GF-D8 (cell line): ENCODE results near the gene IL1RAPL1.
"Not testable (repeated sequence)": the region's sequence is repeated elsewhere in the genome, so short reads cannot be mapped to it uniquely, and the experiment has no call there.

Experiments
- DNase-seq: peaks from one replicate; lab custom pipeline; 2025; lab: John Stamatoyannopoulos, UW

The IL1RAPL1 gene

GRCh38 chrX:29275928-29276327 is 688.7 kb downstream of the IL1RAPL1 start:
- DNase-seq, result no peak

GRCh38 chrX:29281078-29281742 is 694.0 kb downstream of the IL1RAPL1 start:
- no peak for DNase-seq

GRCh38 chrX:29285664-29286063 is 698.4 kb downstream of the IL1RAPL1 start:
- DNase-seq, result no peak

GRCh38 chrX:29295987-29296680 is 708.9 kb downstream of the IL1RAPL1 start:
- no peak for DNase-seq

DNA sequence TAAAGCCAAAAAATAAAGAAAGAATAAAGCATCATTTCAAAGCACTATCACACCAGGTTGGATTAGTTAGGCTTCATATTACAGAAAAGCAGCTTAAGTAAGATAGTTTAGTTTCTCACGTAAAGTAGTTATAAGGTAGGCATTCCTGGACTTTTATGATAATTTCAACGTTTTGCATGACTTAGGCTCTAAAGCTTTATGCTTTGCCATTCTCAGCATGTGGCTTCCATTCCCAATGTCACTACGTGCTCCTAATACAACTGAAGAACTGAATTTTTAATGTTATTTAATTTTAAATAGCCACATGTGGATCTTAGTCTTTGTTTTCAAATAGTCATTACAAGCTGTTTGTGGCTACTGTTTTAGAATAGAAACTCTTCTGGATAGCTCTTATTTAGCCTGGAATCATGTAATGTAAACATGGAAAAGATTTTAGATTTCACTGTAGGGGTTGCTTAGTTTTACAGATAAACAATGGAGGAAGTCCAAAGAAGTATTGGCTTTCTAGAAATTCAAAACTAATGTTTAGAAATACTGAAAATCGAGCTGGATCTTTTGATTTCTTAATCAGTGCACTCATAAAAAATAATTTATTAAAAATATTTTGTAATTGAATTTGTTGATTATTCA is 710.0 kb downstream of the IL1RAPL1 start:
- DNase-seq, result no peak

GRCh38 chrX:29299684-29300083 is 712.4 kb downstream of the IL1RAPL1 start:
- no peak for DNase-seq

DNA sequence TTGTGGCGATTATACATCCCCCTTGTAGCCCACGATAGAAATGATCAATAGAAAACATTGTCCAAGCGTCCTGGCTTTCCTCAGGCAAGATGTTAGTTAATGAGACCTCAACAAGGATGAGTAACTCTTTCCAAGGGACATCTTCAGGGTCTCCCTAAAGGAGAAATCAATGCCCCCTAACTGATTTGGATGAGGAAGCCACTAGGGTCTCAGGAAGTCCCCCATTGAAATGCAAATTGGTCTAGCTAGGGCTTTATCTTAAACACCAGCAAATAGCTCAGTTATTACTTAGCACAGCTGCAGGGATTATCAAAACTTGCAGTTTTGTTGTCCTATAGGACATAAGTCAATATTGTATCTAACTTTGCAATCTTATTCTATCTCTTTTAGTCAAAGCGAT is 721.5 kb downstream of the IL1RAPL1 start:
- no peak for DNase-seq

DNA sequence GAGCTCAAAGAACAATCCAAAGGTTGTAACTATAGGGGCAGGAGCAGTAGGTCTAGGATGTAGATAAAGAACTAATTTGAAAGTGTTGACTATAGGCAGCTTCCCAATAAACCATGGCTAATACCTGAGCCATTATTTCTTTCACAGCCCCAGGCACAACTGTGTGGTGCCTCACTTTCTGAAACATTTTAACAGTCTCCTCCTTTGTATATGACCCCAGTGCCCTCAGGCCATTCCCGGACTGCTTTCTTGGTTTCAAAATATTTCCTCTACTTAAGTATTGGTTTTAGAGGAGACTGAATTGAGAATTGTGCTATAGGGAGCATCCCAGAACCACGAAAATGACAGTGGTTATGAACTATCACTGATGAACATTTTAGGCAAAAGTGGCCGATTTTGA is 728.7 kb downstream of the IL1RAPL1 start:
- DNase-seq, result no peak

DNA sequence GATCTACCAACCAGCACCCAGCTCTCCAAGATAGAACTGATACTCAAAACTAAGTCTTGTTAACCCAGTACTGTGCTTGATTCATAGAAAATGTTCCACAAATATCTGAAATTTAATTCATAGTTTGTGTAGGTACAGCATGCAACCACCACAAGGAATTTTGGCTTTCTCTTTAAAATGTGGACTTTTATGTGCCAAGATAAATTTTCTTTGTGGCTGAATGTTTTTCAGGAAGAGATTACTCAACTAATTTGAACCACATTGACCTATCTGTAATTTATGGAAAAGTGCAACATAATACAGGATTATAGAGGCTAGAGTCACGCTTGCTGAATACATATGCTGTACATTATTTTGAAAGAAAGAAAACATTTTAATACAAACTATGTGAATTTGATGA is 730.8 kb downstream of the IL1RAPL1 start:
- DNase-seq, result no peak

- not testable (repeated sequence) for DNase-seq
Measured at GRCh38 chrX:29332429-29332828, 745.2 kb downstream of the IL1RAPL1 start.

GRCh38 chrX:29333091-29333490 is 745.8 kb downstream of the IL1RAPL1 start:
- DNase-seq, result not testable (repeated sequence)

DNA sequence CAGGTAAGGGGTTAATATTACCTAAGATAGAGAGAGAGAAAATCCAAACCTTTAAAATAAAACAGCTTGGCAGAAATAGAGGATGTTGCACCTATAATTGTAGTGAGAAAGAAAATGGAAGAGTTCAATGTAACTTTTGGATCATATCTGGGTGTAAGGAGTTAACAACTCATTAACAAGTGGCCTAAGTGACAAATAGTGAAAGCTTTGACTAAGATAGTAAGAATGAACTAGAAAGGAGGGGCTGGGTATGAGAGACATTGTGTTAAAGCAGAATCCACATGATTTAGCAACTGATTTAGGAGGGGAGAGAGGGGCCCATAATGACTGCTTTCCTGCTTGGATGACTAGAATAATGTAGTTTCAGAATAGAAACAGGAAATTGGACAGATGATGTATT is 761.0 kb downstream of the IL1RAPL1 start:
- DNase-seq, result no peak

DNA sequence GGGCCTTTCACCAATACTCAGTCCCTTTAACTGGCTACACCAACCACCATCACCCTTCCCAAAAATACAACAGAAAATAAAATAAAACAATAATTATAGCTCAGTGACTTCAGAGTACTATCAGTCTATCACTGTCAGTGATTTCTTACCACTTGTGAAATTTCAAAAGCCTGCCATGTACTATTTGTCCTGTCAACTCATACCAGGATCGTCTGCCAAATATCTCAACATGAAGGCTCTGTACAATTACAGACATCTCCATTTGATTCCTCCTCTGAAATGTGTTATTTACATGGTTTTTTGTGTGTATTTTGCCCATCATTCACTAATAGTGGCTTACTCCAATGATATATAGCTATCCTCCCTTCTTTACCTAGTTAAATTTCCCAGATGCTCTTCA is 772.0 kb downstream of the IL1RAPL1 start:
- no peak for DNase-seq

GRCh38 chrX:29374765-29375164 is 787.5 kb downstream of the IL1RAPL1 start:
- not testable (repeated sequence) for DNase-seq

DNA sequence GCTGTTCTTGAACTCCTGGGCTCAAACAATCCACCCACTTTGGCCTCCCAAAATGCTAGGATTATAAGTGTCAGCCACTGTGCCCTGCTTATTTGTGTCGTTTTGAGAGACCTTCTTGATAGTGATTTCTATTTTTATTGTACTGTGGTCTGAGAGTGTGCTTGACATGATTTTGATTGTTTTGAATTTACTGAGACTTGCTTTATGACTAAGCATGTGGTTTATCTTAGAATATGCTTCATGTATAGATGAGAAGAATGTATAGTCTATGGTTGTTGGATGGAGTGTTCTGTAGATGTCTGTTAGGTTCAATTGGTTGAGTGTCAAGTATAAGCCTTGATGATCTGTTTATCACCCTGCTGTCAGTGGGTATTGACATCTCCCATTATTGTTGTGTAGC is 789.3 kb downstream of the IL1RAPL1 start:
- no peak for DNase-seq

DNA sequence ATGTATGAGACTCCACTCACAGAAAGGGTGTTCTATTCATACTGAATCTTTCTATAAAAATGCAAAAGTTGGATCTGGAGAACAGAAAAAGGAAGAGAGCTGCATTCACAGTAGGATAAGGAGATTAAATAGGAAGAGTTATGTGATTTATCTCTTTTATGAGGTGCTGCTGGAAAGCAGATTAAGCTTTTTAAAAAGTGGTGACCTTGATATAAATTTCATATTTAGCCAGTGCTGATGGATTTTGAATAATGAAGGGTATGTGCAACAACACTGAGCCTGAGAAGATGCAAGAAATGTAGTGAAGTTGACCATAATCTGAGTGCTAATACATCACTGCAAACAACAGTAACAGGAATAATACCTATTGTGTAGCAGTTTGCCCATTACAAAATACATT is 795.6 kb downstream of the IL1RAPL1 start:
- no peak for DNase-seq

- no peak for DNase-seq
Measured at GRCh38 chrX:29388509-29388908, 801.3 kb downstream of the IL1RAPL1 start.

DNA sequence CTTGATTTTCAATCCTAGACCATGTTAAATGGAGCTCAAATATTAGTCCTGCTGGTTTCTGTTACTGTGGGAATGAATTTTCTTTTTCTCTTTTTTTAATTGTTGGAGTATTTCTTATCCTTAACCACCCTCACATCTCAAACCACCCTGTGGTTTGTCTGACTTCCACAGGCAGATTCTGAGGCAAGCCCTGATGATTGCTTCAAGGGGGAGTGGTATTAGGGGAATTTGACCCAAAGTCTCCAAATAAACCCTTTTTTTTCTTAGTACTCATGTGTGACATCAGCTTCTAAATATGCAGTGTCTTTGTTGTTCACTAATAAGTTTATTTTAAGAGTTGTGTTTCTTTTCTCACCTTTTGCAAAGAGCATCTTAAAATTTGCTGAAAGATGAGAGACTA is 810.3 kb downstream of the IL1RAPL1 start:
- no peak for DNase-seq

DNA sequence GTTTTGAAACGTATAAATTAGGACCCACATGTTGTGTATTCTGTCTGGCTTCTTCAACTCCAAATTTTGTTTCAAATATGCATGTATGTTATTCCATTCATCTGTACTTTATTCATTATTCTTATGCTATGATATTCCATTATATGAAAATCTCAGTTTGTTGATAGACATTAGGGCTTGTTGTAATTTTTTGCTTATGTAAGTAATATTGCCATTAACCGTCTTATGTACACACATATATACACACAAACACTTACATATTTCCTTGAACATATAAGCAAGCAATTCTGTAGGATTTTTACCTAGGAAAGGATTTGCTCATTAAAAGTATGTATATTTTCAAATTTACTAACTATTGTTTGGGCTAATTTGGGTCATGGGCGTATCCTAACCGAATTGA is 820.1 kb downstream of the IL1RAPL1 start:
- no peak for DNase-seq

DNA sequence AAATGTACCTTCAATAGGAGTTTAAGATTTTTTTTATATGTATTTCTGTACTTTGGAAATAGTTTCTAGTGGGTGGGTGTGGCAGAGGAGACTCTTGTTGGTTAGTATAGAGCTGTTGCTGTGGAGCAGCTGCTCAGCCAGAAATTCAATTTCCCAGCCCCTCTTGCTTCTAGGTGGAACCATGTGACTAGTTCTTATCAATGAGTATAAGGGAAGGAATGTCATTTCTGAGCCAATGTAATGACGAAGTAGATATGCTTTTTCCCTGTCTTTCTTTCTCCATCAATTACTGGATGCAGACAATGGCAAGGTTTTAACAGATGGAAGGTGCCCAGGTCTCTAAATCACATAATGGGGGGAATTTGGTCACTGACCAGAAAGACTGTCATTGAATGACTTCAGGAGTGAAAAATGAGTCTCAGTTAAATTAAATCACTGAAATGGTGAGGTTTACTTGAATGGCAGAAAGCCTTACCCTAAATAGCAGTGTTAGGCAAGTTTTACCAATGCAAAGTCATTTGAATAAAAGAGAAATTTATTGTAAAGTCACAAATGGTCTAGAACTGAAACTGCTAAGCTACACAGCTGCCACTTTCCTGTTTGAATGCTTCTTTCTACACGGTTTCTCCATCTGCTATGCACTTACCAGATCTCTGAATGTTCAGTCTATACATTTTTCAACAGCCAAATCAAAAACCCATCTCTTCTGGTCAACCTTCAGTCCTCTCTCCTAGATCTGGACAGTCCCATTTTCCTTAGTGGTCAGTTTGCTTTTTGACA is 832.7 kb downstream of the IL1RAPL1 start:
- DNase-seq, result no peak

GRCh38 chrX:29422034-29422433 is 834.8 kb downstream of the IL1RAPL1 start:
- DNase-seq, result no peak

- no peak for DNase-seq
Measured at GRCh38 chrX:29431895-29432294, 844.6 kb downstream of the IL1RAPL1 start.

DNA sequence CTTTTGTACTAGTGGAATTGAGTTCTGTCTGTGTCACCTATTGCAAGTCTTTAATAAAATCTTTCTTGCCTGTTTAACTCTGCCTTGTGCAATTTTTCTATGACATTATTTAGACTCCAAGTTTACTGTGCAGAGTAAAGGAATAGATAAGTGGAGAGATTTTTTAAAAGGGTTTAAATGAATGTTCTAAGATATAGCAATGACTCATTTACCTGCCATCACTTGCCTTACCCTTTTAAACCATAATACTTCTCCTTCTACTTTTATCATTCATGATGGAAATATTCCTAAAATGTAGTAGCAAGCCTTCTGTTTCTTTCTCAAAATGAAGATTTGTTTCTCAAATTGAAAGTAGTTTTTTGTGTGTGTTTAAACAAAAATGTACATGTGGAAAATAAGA is 845.3 kb downstream of the IL1RAPL1 start:
- no peak for DNase-seq
